Endodermal cell (in vitro differentiated cells): Measurements from ENCODE around the gene TICAM2. TPM values are rescaled to one million over a fixed set of nuclear protein-coding genes. Genes with fewer than 3 reads are reported as not detected.
A peak's percentile ranks its signal among the peaks of the same experiment; 100 is the strongest.
"Not testable (repeated sequence)": the region's sequence is repeated elsewhere in the genome, so short reads cannot be mapped to it uniquely, and the experiment has no call there.

Source experiments
- DNase-seq: peaks from one replicate; pipeline ENCODE4 v3.0.0-alpha.2; 2017
- H3K27ac ChIP-seq: 2 replicates; pipeline ENCODE4 v1.5.1; 2013; ENCODE audit warnings: mild to moderate bottlenecking, low read depth, low read length, moderate library complexity
- H3K27me3 ChIP-seq: 2 replicates; pipeline ENCODE4 v1.6.1; 2013; ENCODE audit warnings: mild to moderate bottlenecking, low read length, moderate library complexity; ENCODE audit not compliant: insufficient read depth, control insufficient read depth, poor library complexity, severe bottlenecking
- H3K36me3 ChIP-seq: 2 replicates; pipeline ENCODE4 v1.7.0; 2013; ENCODE audit warnings: mild to moderate bottlenecking, low read length, moderate library complexity; ENCODE audit not compliant: control insufficient read depth, insufficient read depth
- H3K4me1 ChIP-seq: one replicate; pipeline ENCODE4 v1.7.0; 2013; ENCODE audit warnings: low read length; ENCODE audit not compliant: control insufficient read depth, insufficient read depth
- H3K4me3 ChIP-seq: 2 replicates; pipeline ENCODE4 v1.5.1; 2013; ENCODE audit warnings: mild to moderate bottlenecking, low read length, moderate library complexity
- H3K9ac ChIP-seq: 2 replicates; pipeline ENCODE4 v1.6.1; 2013; ENCODE audit warnings: mild to moderate bottlenecking, low read length, moderate library complexity; ENCODE audit not compliant: poor library complexity, severe bottlenecking; ENCODE audit errors: extremely low read depth
- H3K9me3 ChIP-seq: 2 replicates; pipeline ENCODE4 v1.6.1; 2013; ENCODE audit warnings: mild to moderate bottlenecking, low read length, moderate library complexity; ENCODE audit not compliant: control insufficient read depth
- H3K27ac Mint-ChIP-seq: 2 replicates; pipeline ENCODE4 v1.8.0; 2020; ENCODE audit warnings: mixed read lengths
- H3K27me3 Mint-ChIP-seq: 2 replicates; pipeline ENCODE4 v1.8.0; 2021; ENCODE audit warnings: mild to moderate bottlenecking, mixed read lengths; ENCODE audit not compliant: insufficient read depth
- H3K36me3 Mint-ChIP-seq: 2 replicates; pipeline ENCODE4 v1.8.0; 2020; ENCODE audit warnings: low read depth, mixed read lengths
- H3K4me1 Mint-ChIP-seq: 2 replicates; pipeline ENCODE4 v1.8.0; 2020; ENCODE audit warnings: mixed read lengths
- H3K4me3 Mint-ChIP-seq: 2 replicates; pipeline ENCODE4 v1.8.0; 2020; ENCODE audit warnings: mild to moderate bottlenecking, moderate library complexity, mixed read lengths
- H3K9me3 Mint-ChIP-seq: 2 replicates; pipeline ENCODE4 v1.8.0; 2020; ENCODE audit warnings: mild to moderate bottlenecking, mixed read lengths
- CTCF ChIP-seq: fragments of 200-600 bp; sonication (generic); conservative IDR thresholded peaks from 2 replicates; pipeline ENCODE4 v1.5.0; 2021; ENCODE audit warnings: antibody characterized with exemption, mild to moderate bottlenecking
- WGBS, 2 experiments: methylation state at CpG; one replicate each; pipeline versions ENCODE4 v1.1.5 to v1.1.7; 2013; ENCODE audit warnings: missing lambda C conversion rate in 2 of 2, mixed read lengths in 1 of 2; ENCODE audit not compliant: insufficient coverage in 1 of 2, insufficient read length in 1 of 2; 5-methylcytosine and 5-hydroxymethylcytosine counted together
- long read RNA-seq, 4 experiments: library from polyadenylated mRNA in 2 of 4; library from RNA in 1 of 4; library from capped mRNA in 1 of 4; stranded (forward) in 3 of 4; unstranded in 1 of 4; transcript quantifications; one replicate each; pipeline ENCODE4 v2.0.0, GENCODE V29; 2020 to 2021; ENCODE audit warnings: inconsistent platforms in 1 of 4
- polyA plus RNA-seq, 2 experiments: library from polyadenylated mRNA; stranded (reverse); fragments of 50-300 nt; gene quantifications; one replicate each; pipeline ENCODE4 v1.2.3, GENCODE V29; 2013
- total RNA-seq, 2 donors: library from RNA; stranded (reverse); fragmentation: NEBNext Ultra II Directional in 1 of 2; extraction: Animal tissue kit (Norgen Biotek cat#: 25700) in 1 of 2; gene quantifications; 2 replicates in 1 of 2; 3 replicates in 1 of 2; pipeline ENCODE4 v1.2.1, GENCODE V29; 2021

Gene TICAM2
- 1 to 10 TPM in 1 of 2 donors, under 1 TPM in 1; 0.84 to 1.5 TPM for total RNA-seq
- not detected for polyA plus RNA-seq (2013, experiment 1 of 2)
- polyA plus RNA-seq (2013, experiment 2 of 2): not detected
- long read RNA-seq, experiment 1: 0 reads
- long read RNA-seq, experiment 2: 0 reads
- long read RNA-seq, experiment 3: 0 reads
- long read RNA-seq, experiment 4: 0 reads

GRCh38 chr5:115601701-115602590, at the start of gene TICAM2:
Gene TICAM2 (minus strand): TSS chr5:115602479. CDS start chr5:115581256, 21,223 bp downstream.
- no peaks in the 10 kb centered on the region for H3K4me1 ChIP-seq

GRCh38 chr5:115649541-115649940, 47.3 kb upstream of the TICAM2 start:
- WGBS, 2 experiments: 89% methylated on average over 1 of the region's 1 CpG; no CpG with 5 or more reads in 1 of the 2 experiments
- Mint-ChIP-seq H3K9me3 (no peaks in the 10 kb centered on the region), H3K27me3 (peaks cover 2% of the 10 kb centered on the region), H3K36me3 (no peaks in the 10 kb centered on the region), H3K4me1 (no peaks in the 10 kb centered on the region), H3K4me3 (no peak overlapping the region), H3K27ac (no peak overlapping the region)
- TF ChIP-seq CTCF: no peak
- H3K4me3 ChIP-seq: no peak overlapping the region
- no peak overlapping the region for H3K9ac ChIP-seq
- H3K27ac ChIP-seq: no peak overlapping the region
- H3K4me1 ChIP-seq: peaks cover 2% of the 10 kb centered on the region
- no peaks in the 10 kb centered on the region for H3K36me3 ChIP-seq
- no peaks in the 10 kb centered on the region for H3K9me3 ChIP-seq
- DNase-seq: no peak
- H3K27me3 ChIP-seq: no peaks in the 10 kb centered on the region

More at GRCh38 chr5:115601701-115602590, at the start of gene TICAM2:
- H3K27ac Mint-ChIP-seq: no peak within 1 kb of the TSS
- no peaks in the 10 kb centered on the region for H3K27me3 ChIP-seq
- H3K27me3 Mint-ChIP-seq: no peaks in the 10 kb centered on the region
- DNase-seq: peak; percentile 88
- peak within 1 kb of the TSS; percentile 45 for H3K4me3 Mint-ChIP-seq
- H3K27ac ChIP-seq: no peak within 1 kb of the TSS
- peak; percentile 65 for TF ChIP-seq CTCF
- H3K9me3 Mint-ChIP-seq: no peaks in the 10 kb centered on the region
- peaks cover 3% of the 10 kb centered on the region for H3K4me1 Mint-ChIP-seq
- peaks cover 30% of the 10 kb centered on the region for H3K36me3 ChIP-seq
- no peaks in the 10 kb centered on the region for H3K9me3 ChIP-seq
- 34 to 35% methylated on average over 13 to 71 of the region's 71 CpGs for whole genome bisulfite sequencing, 2 experiments
- no peak within 1 kb of the TSS for H3K9ac ChIP-seq
- H3K4me3 ChIP-seq: no peak within 1 kb of the TSS
- H3K36me3 Mint-ChIP-seq: peaks cover 16% of the 10 kb centered on the region

- Mint-ChIP-seq H3K36me3 (no peaks in the 10 kb centered on the region), H3K27ac (no peak overlapping the region), H3K4me1 (no peaks in the 10 kb centered on the region), H3K27me3 (peaks cover 2% of the 10 kb centered on the region), H3K4me3 (no peak overlapping the region), H3K9me3 (no peaks in the 10 kb centered on the region)
- Histone ChIP-seq H3K9ac (no peak overlapping the region), H3K9me3 (no peaks in the 10 kb centered on the region), H3K27me3 (no peaks in the 10 kb centered on the region), H3K27ac (no peak overlapping the region), H3K4me3 (no peak overlapping the region), H3K4me1 (peaks cover 2% of the 10 kb centered on the region), H3K36me3 (no peaks in the 10 kb centered on the region)
- no peak for TF ChIP-seq CTCF
- WGBS, 2 experiments: 61 to 100% methylated on average over 1 to 3 of the region's 3 CpGs
- DNase-seq: no peak
These were observed 45.8 kb upstream of the TICAM2 start for GRCh38 chr5:115648056-115648455.

GRCh38 chr5:115645386-115645785, 43.1 kb upstream of the TICAM2 start:
- H3K4me3 ChIP-seq, H3K27ac Mint-ChIP-seq, H3K4me1 Mint-ChIP-seq, H3K4me3 Mint-ChIP-seq, H3K27me3 ChIP-seq, H3K36me3 ChIP-seq, H3K36me3 Mint-ChIP-seq, H3K9me3 Mint-ChIP-seq, H3K27me3 Mint-ChIP-seq, H3K27ac ChIP-seq, DNase-seq, H3K4me1 ChIP-seq, H3K9ac ChIP-seq, H3K9me3 ChIP-seq: not testable (repeated sequence)
- 96% methylated on average over 4 of the region's 5 CpGs; no CpG with 5 or more reads in 1 of the 2 experiments for WGBS, 2 experiments
